Stimulated activated CD8-positive, alpha-beta memory T cell treated with anti-CD3 and anti-CD28 coated beads, Interleukin-12 subunit alpha, Interleukin-12 subunit beta, amount 100 ng/mL, for 4 hours (primary cell): ENCODE measurements around the gene TMPO.
A peak's percentile ranks its signal among the peaks of the same experiment; 100 is the strongest.
"Not testable (repeated sequence)": the region's sequence is repeated elsewhere in the genome, so short reads cannot be mapped to it uniquely, and the experiment has no call there.

Experiments used
- DNase-seq: peaks from one replicate; pipeline ENCODE4 v3.0.0-alpha.2; 2020; ENCODE audit warnings: low read depth

Gene TMPO

GRCh38 chr12:98513379-98514322 lies 1.7 kb upstream of the TMPO start:
- DNase-seq = no peak

DNA sequence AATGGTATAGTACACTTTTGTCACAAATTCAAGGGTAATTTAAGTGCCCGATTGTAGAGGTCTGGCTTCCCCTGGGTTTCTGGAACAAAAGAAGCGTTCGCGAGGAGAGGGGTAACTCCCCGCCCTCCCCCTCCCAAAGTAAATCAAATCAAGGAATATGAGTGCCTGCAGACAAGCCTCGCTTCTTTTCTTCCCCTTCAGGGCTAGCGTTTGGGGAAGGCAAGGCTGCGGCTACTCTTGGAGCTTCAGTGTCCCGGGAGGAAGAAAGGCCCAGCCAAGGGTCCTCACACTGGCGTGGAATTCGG lies 456 bp upstream of the TMPO start:
- no peak for DNase-seq

DNA sequence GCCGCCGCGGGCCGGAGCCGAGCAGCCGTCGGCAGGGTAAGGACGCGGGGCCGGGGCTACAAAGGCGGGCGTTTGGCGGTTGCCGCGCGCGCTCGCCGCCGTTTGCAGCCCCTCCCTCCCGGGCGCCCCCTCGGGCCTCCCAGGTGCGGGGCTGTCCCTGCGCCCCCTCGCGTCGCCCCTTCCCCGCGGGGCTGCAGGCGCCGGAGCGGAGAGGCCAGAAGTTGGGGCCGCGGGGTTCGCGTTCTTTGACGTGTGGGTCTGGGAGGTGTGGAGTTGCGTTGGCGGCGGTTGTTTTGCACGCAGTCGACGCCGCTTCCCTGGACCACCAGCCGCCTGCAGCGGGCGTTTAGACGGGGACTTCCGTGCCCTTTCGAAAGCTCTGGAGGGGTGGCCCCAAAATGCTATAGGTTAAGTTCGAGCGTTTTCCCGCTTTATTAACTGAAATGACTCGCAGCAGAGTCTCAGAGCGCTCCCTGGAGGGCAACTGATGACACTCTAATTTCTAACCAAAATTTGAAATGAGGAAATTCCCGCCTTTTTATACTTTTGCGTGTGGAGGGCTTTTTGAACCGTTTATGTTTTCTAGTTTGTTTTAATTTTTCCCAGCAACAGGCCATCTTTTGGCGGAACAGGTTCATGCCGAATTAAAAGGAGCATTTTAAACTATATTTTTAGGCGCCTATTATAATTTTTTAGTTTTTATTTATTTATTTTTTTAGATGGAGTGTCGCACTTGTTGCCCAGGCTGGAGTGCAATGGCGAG lies 902 bp downstream of the TMPO start:
- peak; percentile 60 for DNase-seq

- no peak for DNase-seq
Observed at GRCh38 chr12:98519257-98519907, 4.0 kb downstream of the TMPO start.

GRCh38 chr12:98530068-98530467 lies 14.7 kb downstream of the TMPO start:
- DNase-seq = no peak

GRCh38 chr12:98532687-98533304 lies 17.4 kb downstream of the TMPO start:
- no peak for DNase-seq

DNA sequence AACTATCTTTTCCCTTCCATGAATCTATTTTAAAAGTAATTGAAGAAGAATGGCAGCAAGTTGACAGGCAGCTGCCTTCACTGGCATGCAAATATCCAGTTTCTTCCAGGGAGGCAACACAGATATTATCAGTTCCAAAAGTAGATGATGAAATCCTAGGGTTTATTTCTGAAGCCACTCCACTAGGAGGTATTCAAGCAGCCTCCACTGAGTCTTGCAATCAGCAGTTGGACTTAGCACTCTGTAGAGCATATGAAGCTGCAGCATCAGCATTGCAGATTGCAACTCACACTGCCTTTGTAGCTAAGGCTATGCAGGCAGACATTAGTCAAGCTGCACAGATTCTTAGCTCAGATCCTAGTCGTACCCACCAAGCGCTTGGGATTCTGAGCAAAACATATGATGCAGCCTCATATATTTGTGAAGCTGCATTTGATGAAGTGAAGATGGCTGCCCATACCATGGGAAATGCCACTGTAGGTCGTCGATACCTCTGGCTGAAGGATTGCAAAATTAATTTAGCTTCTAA lies 18.4 kb downstream of the TMPO start:
- DNase-seq = no peak

- DNase-seq = no peak
Observed at GRCh38 chr12:98538031-98538430, 22.6 kb downstream of the TMPO start.

GRCh38 chr12:98543701-98544100 lies 28.3 kb downstream of the TMPO start:
- no peak for DNase-seq

DNA sequence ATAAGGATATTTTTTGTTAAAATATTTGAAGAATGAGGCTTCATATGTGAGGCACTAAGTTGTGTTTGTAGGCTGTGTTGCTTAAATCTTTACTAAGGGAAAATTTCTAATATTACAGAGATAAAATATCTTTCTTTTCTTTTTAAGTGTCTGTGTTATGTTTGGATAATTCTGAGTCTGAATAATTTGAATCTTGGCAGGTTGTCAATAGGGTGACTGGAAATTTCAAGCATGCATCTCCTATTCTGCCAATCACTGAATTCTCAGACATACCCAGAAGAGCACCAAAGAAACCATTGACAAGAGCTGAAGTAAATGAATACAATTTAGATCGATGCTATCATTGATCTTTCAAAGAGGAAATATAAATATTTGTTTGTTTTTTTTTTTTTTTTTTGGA lies 29.4 kb downstream of the TMPO start:
- no peak for DNase-seq

DNA sequence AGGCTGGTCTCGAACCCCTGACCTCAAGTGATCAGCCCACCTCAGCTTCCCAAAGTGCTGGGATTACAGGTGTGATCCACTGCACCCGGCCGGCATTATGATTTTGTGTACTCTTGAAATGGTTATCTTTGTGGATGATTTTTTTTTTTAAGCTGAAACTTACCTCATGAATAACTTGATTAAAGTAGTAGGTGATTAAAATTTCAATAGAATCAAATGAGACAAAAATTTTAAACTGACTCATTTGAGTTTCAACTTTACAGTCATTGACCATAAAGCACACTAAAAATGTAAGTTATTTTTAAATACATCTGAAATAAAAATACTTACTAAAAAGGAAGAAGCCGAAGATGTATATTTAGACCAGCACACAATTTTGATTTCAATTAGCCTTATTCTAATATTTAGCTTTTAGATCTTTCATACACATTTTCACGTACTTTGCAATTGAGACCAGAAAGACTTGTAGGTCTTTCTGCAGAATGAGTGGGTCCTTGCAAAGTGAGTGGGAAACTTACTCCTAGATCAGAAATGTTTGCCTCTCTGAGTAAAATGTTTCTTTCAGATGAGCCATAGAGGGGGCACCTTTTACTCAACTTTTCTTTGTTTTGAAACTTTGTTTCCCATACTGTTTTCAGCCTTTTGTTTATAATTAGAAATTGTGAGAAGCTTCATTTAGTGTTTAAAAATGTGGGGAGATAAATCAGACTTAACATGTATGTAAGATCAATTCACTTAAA lies 34.2 kb downstream of the TMPO start:
- DNase-seq = no peak

- DNase-seq = no peak
Observed at GRCh38 chr12:98551787-98552186, 36.4 kb downstream of the TMPO start.

GRCh38 chr12:98558097-98558496 lies 42.7 kb downstream of the TMPO start:
- DNase-seq = not testable (repeated sequence)

- no peak for DNase-seq
Observed at GRCh38 chr12:98559666-98560065, 44.3 kb downstream of the TMPO start.

- no peak for DNase-seq
Observed at GRCh38 chr12:98561846-98562245, 46.5 kb downstream of the TMPO start.

- DNase-seq = no peak
Observed at GRCh38 chr12:98572010-98572409, 56.6 kb downstream of the TMPO start.

DNA sequence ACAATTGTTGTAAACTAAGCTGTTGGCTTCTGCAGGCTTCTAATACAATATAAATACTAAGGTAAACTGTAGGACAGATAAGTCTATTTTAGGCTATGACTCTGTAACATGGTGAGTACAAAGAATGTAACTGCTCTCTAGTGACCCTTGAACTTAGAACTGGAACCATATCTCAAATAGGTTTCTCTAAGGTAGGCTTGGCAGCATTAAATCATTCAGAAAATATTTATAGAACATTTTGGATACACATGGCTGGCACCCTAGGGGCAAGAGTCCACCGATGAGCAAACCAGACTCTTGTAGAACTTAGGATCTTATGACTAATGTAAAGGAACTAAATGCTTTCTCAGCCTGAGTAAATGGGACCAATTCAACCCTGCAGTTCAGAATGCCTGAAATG lies 58.7 kb downstream of the TMPO start:
- DNase-seq = no peak

DNA sequence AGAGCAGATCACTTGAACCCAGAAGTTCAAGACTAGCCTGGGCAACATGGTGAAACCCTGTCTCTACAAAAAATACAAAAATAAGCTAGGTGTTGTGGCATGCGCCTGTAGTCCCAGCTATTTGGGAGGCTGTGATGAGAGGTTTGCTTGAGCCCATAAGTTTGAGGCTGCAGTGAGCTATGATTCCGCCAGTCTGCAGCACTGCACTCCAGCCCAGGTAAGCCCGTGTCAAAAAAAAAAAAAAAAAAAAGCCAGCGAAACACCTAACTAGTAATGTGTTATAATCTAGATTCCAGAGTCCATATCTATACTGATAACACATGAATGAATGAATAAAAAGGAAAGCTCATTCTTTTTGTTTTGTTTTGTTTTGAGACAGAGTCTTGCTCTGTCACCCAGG lies 59.6 kb downstream of the TMPO start:
- no peak for DNase-seq

GRCh38 chr12:98576795-98577194 lies 61.4 kb downstream of the TMPO start:
- DNase-seq = not testable (repeated sequence)

- DNase-seq = no peak
Observed at GRCh38 chr12:98578392-98578791, 63.0 kb downstream of the TMPO start.

- no peak for DNase-seq
Observed at GRCh38 chr12:98578821-98579220, 63.4 kb downstream of the TMPO start.
